Dermis microvascular lymphatic vessel endothelial cell (primary cell): Measurements from ENCODE around the gene MAP2K1. TPM values are rescaled to one million over a fixed set of nuclear protein-coding genes. Genes with fewer than 3 reads are reported as not detected.
A peak's percentile ranks its signal among the peaks of the same experiment; 100 is the strongest.
"Not testable (repeated sequence)": the region's sequence is repeated elsewhere in the genome, so short reads cannot be mapped to it uniquely, and the experiment has no call there.

Source experiments
- DNase-seq, 2 donors: peaks; one replicate each; pipeline versions ENCODE4 v3.0.0 to v3.0.0-alpha.2; 2010; ENCODE audit warnings: low read depth in 2 of 2
- total RNA-seq: library from RNA; depleted of rRNA; stranded (reverse); fragments of >200 nt; gene quantifications from 2 replicates; pipeline ENCODE4 v1.2.1, GENCODE V29; 2014

The MAP2K1 gene
- total RNA-seq, 1 donor from 2014 or later = 29.8 TPM

- not testable (repeated sequence) for DNase-seq
Observed at GRCh38 chr15:66393037-66393436, 6.3 kb downstream of the MAP2K1 start.

GRCh38 chr15:66394472-66394871 lies 7.8 kb downstream of the MAP2K1 start:
- DNase-seq = no peak

DNA sequence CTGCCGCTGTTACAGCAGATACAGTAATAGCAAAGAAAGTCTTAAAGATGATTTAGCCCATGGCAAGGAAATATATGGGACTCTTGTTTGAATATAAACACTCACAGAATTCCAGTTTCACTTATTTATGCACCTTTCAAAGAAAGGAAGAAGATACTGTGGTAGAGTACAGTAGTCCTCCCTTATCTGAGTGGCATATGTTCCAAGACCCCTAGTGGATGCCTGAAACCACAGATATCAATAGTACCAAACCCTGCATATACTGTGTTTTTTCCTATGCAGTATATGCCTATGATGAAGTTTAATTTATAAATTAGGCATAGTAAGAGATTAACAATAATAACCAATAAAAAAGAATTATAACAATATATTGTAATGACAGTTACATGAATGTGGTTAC lies 8.2 kb downstream of the MAP2K1 start:
- DNase-seq = no peak

DNA sequence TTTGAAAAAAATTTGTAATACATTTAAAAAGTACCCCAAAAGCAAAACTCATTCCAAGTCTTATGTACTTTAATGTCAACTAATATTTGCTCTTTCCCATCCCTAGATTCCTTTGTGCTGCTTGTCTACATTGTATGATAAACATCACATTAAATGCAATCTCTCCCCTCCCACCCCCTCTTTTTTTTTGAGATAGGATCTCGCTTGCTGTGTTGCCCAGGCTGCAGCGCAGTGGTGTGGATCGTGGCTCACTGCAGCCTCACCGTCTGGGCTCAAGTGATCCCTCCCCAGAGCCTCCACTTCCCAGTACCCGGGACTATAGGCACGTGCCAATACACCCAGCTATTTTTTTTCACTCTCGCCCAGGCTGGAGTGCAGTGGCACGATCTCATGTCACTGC lies 12.6 kb downstream of the MAP2K1 start:
- no peak for DNase-seq

DNA sequence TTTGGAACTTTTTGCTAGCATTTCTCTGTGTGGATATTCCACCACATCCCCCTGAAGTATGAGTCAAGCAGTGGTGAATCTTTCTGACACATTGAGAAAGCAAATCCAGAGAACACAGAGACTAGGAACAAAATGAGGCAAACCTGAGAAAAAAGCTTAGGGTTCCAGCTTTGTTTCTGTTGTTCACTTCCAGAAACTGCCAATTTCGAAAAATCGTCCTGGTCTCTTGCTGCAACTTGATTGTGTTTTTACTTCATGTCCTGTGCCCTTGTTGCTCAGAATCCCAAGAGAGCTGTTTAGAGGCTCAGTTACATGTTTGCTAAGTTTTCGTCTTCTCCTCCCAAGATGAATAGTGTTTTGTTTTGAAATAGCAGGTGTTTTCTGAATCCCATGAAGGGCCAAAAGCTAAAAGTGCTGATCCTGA lies 13.7 kb downstream of the MAP2K1 start:
- no peak for DNase-seq

- no peak for DNase-seq
Observed at GRCh38 chr15:66401130-66402021, 14.7 kb downstream of the MAP2K1 start.

DNA sequence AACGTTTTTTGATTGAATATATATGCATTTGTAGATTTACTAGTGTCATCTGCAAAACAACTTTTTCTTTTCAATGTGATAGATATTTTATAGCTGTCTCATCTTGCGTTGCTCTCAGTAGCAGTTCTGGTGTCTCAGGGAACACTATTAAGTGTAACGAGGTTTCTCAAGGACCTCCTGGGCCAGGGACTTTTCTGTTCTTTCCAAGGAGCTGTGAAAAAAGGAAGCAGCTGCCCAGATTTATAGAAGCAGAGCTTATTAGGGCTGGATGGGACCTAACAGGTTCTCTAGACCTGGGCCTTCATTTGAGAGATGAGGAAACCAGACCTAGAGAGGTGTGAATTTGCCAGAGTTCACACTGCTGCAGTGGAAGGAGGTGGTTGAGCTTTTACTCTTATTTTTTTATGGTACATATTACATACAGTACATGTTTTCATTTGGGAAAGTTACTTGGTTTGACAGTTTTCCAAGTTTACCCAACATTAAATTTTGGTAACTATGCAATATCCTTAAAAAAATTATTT lies 16.1 kb downstream of the MAP2K1 start:
- DNase-seq = no peak

DNA sequence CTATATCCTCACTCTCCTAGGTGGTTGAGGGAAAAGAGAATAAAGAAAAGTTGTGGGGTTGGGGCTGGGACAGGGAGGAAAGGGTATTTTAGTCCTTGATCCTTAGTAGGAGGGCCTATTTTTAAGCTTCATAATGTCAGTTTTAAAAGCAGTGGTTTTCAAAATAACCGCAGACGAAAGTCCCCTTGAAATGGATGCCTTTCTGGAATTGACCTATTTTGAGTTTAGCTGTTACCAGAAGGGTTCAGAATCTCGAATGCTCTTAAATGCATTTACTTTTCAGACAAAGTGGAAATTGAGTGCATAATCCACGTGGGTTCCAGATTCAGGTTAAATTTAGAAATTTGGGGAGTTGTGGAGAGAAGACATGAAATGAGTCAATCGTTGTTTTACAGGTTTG lies 16.6 kb downstream of the MAP2K1 start:
- DNase-seq = no peak

GRCh38 chr15:66404122-66404521 lies 17.4 kb downstream of the MAP2K1 start:
- DNase-seq = no peak

DNA sequence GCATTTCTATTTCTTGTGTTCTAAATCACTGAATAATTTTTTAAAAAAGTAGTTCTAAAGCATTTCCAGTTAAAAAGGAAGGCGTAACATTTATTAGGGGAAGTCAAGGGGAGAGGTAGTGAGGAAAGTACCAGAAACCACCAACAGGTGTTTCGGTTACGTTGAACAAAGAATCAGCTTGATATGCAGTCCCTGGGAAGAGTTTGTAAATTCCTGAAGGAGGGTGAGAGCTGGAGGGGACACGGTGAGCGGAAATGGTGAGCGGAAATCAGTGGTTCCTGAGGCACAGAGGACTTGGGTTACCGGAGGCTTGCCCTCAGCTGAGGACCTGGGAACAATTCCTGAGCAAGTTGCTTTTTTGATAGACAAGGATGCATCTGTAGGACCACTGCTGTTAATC lies 17.8 kb downstream of the MAP2K1 start:
- DNase-seq = peak in 1 of 2 donors; percentile 55

- DNase-seq = no peak
Observed at GRCh38 chr15:66405007-66405406, 18.3 kb downstream of the MAP2K1 start.

DNA sequence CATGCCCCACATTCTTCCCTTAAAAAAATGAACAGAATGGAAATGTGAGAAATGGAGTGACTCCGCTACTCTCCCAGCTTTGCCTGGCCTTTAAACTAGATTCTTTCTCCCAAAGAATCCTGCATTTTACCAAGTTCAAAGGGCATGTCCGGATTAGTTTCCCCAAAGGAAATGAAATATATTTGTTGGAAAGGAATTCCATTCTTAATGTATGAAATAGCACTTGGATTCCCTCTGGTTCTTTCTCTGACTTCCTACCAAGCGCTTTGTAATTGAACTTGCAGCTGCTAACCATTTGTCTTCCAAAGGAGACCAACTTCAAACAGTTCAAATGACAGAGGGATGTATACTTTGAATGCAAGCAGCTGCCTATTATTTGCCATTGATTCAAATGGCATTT lies 18.9 kb downstream of the MAP2K1 start:
- peak in 1 of 2 donors; percentile 79 for DNase-seq

DNA sequence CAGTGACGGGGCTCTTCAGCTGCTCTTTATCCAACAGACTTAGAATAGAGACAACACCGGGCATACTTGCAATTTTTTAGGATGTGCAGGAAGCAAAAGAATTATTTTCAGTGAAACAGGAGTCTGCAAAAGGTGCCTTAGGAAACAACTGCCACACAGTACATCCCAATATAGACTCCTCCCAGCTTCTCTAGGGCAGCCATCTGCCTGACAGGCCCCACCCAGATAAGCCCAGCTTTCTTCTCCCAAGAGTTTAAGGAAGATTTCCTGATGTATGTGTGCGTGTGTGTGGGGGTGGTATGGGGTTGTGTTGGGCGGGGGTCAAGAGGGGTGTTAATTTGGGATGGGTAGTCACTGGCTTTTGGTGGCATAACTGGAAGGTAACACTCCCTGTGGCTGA lies 21.5 kb downstream of the MAP2K1 start:
- no peak for DNase-seq

DNA sequence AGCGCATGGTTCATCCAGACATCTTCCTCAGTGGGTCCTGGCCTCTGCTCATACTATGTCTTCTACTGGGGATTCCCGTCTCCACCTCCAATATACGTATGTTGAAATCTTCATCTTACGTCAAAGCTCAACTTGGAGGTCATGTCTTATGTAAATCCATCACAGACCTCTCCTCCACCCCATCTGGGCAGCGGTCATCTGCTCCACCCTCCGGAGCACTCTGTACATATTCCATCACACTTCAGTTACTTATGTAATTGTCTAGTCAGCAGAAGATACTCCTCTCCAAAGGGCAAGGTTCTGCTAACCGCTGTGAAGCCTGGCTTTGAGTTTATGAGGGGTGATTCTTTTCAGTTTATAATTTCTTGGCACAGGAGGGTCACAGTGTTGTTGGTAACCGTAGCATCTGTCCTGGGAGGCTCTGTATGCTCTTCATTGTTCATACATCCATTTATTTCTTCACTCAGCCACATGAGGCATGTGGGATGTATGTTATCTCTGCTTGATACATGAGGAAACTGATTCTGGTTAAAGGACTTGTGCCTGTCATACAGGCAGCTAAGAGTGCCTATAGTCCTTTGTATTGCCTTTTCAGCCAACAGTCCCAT lies 22.1 kb downstream of the MAP2K1 start:
- no peak for DNase-seq

DNA sequence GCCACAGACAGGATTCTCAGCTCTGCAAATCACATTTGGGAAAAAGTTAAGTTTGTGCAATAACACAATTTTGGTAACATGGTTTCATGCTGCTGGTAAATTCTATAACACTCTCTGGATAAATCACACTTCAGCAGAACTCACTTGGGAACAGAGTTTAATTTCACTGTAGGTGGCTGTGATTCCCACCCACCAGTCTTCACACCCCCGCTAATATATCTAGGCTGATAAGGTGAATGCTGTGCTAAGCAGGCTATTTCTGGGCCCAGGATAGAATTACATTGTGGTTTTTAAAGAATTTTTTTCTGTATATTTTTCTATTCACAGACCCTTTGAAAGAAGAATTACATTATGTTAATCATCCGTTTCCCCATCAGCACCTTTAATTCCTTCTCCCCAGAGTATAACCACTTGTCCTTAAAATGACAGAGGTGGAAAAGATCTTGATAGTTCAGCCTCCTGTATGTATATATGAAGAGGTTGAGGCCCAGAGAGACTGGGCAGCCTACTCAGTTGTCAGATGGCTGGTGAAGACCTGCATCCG lies 22.9 kb downstream of the MAP2K1 start:
- no peak for DNase-seq

DNA sequence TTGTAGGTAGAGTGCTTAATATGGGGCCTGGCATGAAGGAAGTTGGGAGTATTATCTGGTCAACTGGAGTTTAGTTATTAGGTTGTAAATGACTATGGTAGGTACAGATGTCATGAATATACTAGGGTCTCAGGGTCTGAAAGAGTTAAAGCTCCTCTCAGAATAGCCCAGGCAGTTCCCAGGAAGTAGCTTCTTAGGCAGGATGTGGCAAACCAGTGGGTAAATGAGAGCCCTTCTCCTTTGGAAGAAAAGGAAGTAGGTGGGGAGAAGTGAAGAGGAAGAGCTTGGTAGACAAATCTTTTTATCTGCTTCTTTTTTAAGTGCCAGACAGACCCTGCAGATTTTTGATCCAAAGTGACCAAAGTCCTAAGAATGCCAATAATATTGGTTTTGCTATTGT lies 24.5 kb downstream of the MAP2K1 start:
- DNase-seq = no peak

- no peak for DNase-seq
Observed at GRCh38 chr15:66412220-66412619, 25.5 kb downstream of the MAP2K1 start.

GRCh38 chr15:66413579-66413978 lies 26.9 kb downstream of the MAP2K1 start:
- no peak for DNase-seq

DNA sequence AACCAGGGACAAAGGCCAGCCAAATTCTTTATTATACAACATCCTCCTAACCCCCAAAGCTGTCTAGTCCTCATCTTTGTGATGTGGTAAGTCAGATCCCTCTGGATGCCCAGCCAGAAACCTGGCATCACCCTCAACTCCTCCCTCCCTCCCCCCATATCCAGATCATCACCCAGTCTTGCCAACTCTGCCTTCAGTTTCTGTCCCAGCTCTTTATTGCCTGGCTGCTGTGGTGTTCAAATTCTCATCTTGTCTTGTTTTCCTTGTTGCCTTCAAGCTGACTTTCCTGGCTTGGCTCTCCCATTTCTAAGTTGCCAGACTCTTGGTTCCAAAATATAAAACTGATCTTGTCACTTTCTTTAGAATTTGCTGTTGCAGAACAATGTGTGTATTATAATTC lies 28.6 kb downstream of the MAP2K1 start:
- no peak for DNase-seq

- DNase-seq = no peak
Observed at GRCh38 chr15:66417736-66418135, 31.0 kb downstream of the MAP2K1 start.

- DNase-seq = no peak
Observed at GRCh38 chr15:66419471-66419870, 32.8 kb downstream of the MAP2K1 start.

DNA sequence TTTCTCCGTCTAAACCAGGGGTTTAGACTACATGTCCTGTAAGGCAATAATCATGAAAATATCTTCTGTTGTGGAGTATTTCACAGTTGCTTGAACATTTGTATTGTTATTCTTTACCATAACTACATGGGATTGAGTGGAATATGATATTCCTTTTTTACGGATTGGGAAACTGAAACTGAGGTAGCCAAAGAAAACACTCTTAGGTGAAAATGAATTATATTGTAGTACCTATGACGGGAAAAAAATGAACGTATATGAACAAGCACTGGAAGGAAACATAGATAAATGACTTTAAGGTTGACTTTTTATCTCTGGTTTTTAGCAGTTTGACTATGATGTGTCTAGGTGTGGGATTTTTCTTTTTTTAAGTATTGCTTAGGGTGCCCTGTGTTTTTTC lies 35.6 kb downstream of the MAP2K1 start:
- DNase-seq = no peak

GRCh38 chr15:66423149-66423548 lies 36.4 kb downstream of the MAP2K1 start:
- no peak for DNase-seq
